Activated naive CD8-positive, alpha-beta T cell treated with anti-CD3 and anti-CD28 coated beads, Interleukin-2, amount 50 U/mL, for 24 hours (primary cell): ENCODE data around the gene ENDOG.
A peak's percentile ranks its signal among the peaks of the same experiment; 100 is the strongest.
"Not testable (repeated sequence)": the region's sequence is repeated elsewhere in the genome, so short reads cannot be mapped to it uniquely, and the experiment has no call there.

Experiments used
- ATAC-seq: fragments of 150-1000 bp; cut with Tn5 transposase; one replicate; pipeline ENCODE4 v1.10.0; 2021
- DNase-seq: peaks from one replicate; pipeline ENCODE4 v3.0.0; 2021
- H3K27ac Mint-ChIP-seq: one replicate; pipeline ENCODE4 v1.8.0; 2021; ENCODE audit warnings: mild to moderate bottlenecking, mixed read lengths
- H3K27me3 Mint-ChIP-seq: one replicate; pipeline ENCODE4 v1.8.0; 2021; ENCODE audit warnings: mixed read lengths
- H3K36me3 Mint-ChIP-seq: one replicate; pipeline ENCODE4 v1.8.0; 2021; ENCODE audit warnings: low read depth, mixed read lengths
- H3K4me1 Mint-ChIP-seq: one replicate; pipeline ENCODE4 v1.8.0; 2021; ENCODE audit warnings: mixed read lengths
- H3K4me3 Mint-ChIP-seq: one replicate; pipeline ENCODE4 v1.8.0; 2021; ENCODE audit warnings: mild to moderate bottlenecking, moderate library complexity, mixed read lengths
- H3K9me3 Mint-ChIP-seq: one replicate; pipeline ENCODE4 v1.8.0; 2021; ENCODE audit warnings: mixed read lengths

Gene ENDOG

DNA sequence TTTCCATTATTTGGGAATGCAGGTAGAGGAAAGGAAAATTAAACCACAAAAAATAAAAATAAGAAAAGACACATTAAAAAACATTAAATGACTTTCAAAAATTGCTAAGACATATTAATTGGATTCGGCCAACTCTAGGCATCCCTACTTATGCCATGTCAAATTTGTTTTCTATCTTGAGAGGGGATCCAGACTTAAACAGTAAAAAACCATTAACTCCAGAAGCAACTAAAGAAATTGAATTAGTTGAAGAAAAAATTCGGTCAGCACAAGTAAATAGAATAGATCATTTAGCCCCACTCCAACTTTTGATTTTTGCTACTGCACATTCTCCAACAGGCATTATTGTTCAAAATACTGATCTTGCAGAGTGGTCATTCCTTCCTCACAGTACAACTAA, 34.3 kb downstream of the ENDOG start:
- Mint-ChIP-seq H3K36me3 (peaks cover 21% of the 10 kb centered on the region), H3K9me3 (peaks cover 14% of the 10 kb centered on the region)
- H3K27ac Mint-ChIP-seq, H3K4me1 Mint-ChIP-seq, H3K27me3 Mint-ChIP-seq, H3K4me3 Mint-ChIP-seq, ATAC-seq, DNase-seq: not testable (repeated sequence)

DNA sequence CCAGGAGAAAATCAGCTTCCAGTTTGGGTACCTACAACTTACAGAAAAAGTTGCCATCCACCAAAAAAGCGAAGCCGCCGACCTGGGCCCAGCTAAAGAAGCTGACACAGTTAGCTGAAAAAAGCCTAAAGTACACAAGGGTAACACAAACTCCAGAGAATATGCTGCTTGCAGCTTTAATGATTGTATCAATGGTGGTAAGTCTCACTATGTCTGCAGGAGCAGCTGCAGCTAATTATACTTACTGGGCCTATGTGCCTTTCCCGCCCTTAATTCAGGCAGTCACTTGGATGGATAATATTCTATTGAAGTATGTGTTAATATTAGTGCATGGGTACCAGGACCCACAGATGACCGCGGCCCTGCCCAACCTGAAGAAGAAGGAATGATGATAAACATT, 36.2 kb downstream of the ENDOG start:
- H3K27me3 Mint-ChIP-seq, DNase-seq, H3K27ac Mint-ChIP-seq, H3K4me3 Mint-ChIP-seq, ATAC-seq, H3K4me1 Mint-ChIP-seq: not testable (repeated sequence)
- Mint-ChIP-seq H3K36me3 (peaks cover 16% of the 10 kb centered on the region), H3K9me3 (peaks cover 14% of the 10 kb centered on the region)

DNA sequence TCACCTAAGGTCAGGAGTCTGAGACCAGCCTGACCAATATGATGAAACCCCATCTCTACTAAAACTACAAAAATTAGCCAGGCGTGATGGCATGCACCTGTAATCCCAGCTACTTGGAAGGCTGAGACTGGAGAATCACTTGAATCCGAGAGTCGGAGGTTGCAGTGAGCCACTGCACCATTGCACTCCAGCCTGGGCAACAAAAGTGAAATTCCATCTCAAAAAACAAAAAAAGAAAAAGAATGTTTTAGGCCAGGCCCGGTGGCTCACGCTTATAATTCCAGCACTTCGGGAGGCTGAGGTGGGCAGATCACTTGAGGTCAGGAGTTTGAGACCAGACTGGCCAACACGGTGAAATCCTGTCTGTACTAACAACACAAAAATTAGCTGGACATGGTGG, 40.2 kb downstream of the ENDOG start:
- not testable (repeated sequence) for H3K27ac Mint-ChIP-seq, DNase-seq, H3K4me3 Mint-ChIP-seq, ATAC-seq, H3K36me3 Mint-ChIP-seq, H3K9me3 Mint-ChIP-seq, H3K27me3 Mint-ChIP-seq, H3K4me1 Mint-ChIP-seq

DNA sequence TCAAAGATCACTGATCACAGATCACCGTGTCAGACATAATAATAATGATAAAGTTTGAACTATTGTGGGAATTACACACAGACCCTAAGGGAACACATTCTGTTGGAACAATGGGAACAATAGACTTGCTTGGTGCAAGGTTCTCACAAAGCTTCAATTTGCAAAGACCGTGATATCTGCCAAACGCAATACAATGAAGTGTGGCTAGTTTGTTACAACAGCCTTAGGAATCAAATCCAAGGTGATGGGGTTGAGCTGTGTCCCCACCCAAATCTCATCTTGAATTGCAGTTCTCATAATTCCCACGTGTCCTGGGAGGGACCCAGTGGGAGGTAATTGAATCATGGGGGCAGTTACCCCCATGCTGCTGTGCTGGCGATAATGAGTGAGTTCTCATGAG, 42.6 kb downstream of the ENDOG start:
- no peak for ATAC-seq
- no peak for DNase-seq
- no peaks in the 10 kb centered on the region for H3K27me3 Mint-ChIP-seq
- H3K36me3 Mint-ChIP-seq, result no peaks in the 10 kb centered on the region
- H3K4me1 Mint-ChIP-seq, result peaks cover 3% of the 10 kb centered on the region
- H3K9me3 Mint-ChIP-seq, result no peaks in the 10 kb centered on the region
- H3K4me3 Mint-ChIP-seq, result no peak overlapping the region
- no peak overlapping the region for H3K27ac Mint-ChIP-seq

DNA sequence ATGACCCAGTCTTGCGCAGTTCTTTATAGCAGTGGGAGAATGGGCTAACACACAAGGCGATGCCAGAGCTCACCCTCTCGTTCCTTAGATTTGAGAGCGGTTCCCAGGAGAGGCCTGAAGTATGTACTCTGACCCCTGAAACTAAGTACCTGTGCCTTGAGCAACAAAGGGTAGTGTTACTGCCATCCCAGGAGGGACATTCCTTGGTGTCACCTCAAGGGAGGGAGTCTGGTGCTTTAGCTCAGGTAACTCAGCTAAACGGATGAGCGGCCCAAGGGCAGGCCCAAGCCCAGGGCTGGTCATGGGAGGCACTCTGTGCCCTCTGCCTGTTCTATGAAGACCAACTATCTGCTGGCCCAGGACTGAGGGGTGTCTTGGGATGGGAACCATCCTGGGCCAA, 43.2 kb downstream of the ENDOG start:
- Mint-ChIP-seq H3K4me3 (no peak overlapping the region), H3K36me3 (no peaks in the 10 kb centered on the region), H3K9me3 (no peaks in the 10 kb centered on the region), H3K4me1 (peaks cover 3% of the 10 kb centered on the region), H3K27ac (no peak overlapping the region), H3K27me3 (no peaks in the 10 kb centered on the region)
- ATAC-seq, result no peak
- no peak for DNase-seq

DNA sequence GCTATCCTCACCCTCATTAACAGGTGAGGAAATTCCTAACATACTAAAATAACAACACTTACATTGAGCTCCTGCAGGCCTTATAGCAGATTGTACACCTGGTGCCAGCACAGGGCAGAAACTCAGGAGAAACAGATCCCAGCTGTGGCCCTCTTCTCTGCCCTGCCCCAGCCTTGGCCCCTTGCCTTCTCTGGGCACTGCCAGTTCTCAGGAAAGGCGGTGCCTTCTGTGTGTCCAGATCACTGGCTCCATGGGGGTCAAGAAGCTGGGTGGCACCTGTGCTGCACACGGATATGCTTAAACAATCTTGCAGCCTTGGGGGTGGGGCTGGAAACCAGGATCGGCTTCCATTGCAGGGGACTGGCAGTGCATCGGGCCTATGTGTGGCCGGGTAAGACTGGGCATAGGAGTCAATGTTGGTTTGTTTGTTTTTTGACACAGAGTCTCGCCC, 44.1 kb downstream of the ENDOG start:
- Mint-ChIP-seq H3K4me1 (peaks cover 3% of the 10 kb centered on the region), H3K4me3 (no peak overlapping the region), H3K36me3 (no peaks in the 10 kb centered on the region), H3K27ac (no peak overlapping the region), H3K27me3 (no peaks in the 10 kb centered on the region), H3K9me3 (no peaks in the 10 kb centered on the region)
- ATAC-seq (no peak), DNase-seq (no peak)

DNA sequence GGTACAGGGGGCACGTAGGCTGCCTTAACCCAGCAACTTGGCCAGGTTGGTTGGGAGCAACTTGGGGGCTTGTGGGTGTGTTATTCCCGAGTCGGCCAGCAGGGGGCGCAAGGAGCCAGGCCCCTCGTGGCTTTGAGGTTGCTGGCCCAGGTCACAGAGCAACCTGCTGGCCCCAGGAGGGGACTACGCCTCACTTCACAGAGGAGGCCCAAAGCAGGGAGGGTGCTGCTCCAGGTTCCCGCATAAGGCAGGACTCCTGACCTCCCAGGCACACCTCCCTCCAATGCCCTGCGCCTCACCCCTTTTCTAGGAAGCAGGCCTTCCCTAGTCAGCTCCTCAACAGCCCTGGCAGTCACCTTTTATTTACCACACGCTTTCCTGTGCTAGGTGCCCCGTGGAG, 45.3 kb downstream of the ENDOG start:
- Mint-ChIP-seq H3K4me3 (no peak overlapping the region), H3K36me3 (no peaks in the 10 kb centered on the region), H3K4me1 (peaks cover 3% of the 10 kb centered on the region), H3K27me3 (no peaks in the 10 kb centered on the region), H3K27ac (no peak overlapping the region), H3K9me3 (no peaks in the 10 kb centered on the region)
- DNase-seq (peak; percentile 88), ATAC-seq (peak; percentile 90)

DNA sequence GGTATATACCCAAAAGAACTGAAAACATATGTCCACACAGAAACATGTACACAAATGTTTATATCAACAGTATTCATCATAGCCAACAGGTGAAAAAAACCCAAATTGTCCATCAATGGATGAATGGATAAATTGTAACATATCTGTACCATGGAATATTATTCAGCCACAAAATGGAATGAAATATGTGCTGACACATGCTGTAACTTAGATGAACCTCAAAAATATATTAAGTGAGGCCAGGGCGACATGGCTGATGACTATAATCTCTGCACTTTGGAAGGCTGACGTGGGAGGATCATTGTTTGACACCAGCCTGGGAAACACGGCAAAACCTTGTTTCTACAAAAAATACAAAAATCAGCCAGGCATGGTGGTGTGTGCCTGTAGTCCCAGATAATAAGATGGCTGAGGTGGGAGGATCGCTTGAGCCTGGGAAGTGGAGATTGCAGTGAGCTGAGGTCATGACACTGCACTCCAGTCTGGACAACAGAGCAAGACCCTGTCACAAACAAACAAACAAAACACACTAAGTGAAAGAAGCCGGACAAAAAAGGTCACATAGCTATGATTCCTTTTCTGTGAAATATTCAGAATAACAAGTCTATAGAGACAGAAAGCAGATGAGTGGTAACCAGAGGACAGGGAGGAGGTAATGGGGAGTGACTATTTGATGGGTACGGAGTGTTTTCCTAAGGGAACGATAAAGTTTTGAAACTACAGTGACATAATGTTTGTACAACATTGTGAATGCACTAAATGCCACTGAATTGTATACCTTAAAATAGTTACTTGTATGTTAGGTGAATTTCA, 52.0 kb downstream of the ENDOG start:
- H3K4me3 Mint-ChIP-seq, result no peak overlapping the region
- H3K4me1 Mint-ChIP-seq, result peaks cover 8% of the 10 kb centered on the region
- ATAC-seq, result no peak
- no peaks in the 10 kb centered on the region for H3K27me3 Mint-ChIP-seq
- no peak overlapping the region for H3K27ac Mint-ChIP-seq
- H3K36me3 Mint-ChIP-seq, result peaks cover 3% of the 10 kb centered on the region
- H3K9me3 Mint-ChIP-seq, result no peaks in the 10 kb centered on the region
- DNase-seq, result no peak

DNA sequence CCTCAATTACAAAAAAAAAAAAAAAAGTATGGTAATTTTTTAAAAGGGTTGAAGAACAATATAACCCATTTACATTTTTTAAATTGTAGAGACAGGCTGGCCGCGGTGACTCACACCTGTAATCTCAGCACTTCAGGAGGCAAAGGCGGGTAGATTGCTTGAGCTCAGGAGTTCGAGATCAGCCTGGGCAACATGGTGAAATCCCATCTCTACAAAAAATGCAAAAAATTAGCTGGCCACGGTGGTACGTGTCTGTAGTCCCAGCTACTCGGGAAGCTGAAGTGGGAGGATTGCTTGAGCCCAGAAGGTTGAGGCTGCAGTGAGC, 52.6 kb downstream of the ENDOG start:
- not testable (repeated sequence) for DNase-seq, H3K36me3 Mint-ChIP-seq, H3K27ac Mint-ChIP-seq, H3K4me3 Mint-ChIP-seq, ATAC-seq, H3K9me3 Mint-ChIP-seq, H3K4me1 Mint-ChIP-seq, H3K27me3 Mint-ChIP-seq
